CD14-positive monocyte (primary cell): Measurements from ENCODE around the gene TMEM178B. TPM values are rescaled to one million over a fixed set of nuclear protein-coding genes. Genes with fewer than 3 reads are reported as not detected.

Experiments used
- DNase-seq, 3 donors: peaks; one replicate each; pipeline ENCODE4 v3.0.0-alpha.2; 2011 to 2022
- H2AFZ ChIP-seq: 2 replicates; pipeline ENCODE4 v1.6.0; 2012; ENCODE audit warnings: mild to moderate bottlenecking, low read depth, low read length, inconsistent platforms; ENCODE audit not compliant: insufficient read depth, poor library complexity, severe bottlenecking
- H3K27ac ChIP-seq, 2 donors: 1 replicate in 1 of 2; 2 replicates in 1 of 2; pipeline ENCODE4 v1.5.1; 2012 to 2013; ENCODE audit warnings: low read length in 2 of 2, control low read depth in 1 of 2, inconsistent platforms in 1 of 2, low read depth in 1 of 2, mild to moderate bottlenecking in 1 of 2
- H3K27me3 ChIP-seq, 2 donors: one replicate each; pipeline versions ENCODE4 v1.6.0 to v1.6.1; 2011 to 2013; ENCODE audit warnings: low read length in 2 of 2; ENCODE audit not compliant: control insufficient read depth in 2 of 2, insufficient read depth in 2 of 2
- H3K36me3 ChIP-seq, 2 donors: replicated peaks in 1 of 2; 1 replicate in 1 of 2; 2 replicates in 1 of 2; pipeline versions ENCODE4 v1.5.1 to v1.6.1; 2012 to 2013; ENCODE audit warnings: low read length in 2 of 2, control low read depth in 1 of 2, inconsistent platforms in 1 of 2, mild to moderate bottlenecking in 1 of 2; ENCODE audit not compliant: insufficient read depth in 2 of 2, control insufficient read depth in 1 of 2
- H3K4me1 ChIP-seq, 2 donors: 1 replicate in 1 of 2; 2 replicates in 1 of 2; pipeline versions ENCODE4 v1.5.1 to v1.6.1; 2012 to 2013; ENCODE audit warnings: low read length in 2 of 2, control low read depth in 1 of 2, inconsistent platforms in 1 of 2, mild to moderate bottlenecking in 1 of 2, moderate library complexity in 1 of 2; ENCODE audit not compliant: insufficient read depth in 2 of 2, control insufficient read depth in 1 of 2
- H3K4me2 ChIP-seq: replicated peaks from 2 replicates; pipeline ENCODE3; 2012; ENCODE audit warnings: low read length, moderate library complexity, mild to moderate bottlenecking; ENCODE audit not compliant: poor library complexity, severe bottlenecking; ENCODE audit errors: extremely low read depth
- H3K4me3 ChIP-seq, 3 experiments: fragments of 200-600 bp in 1 of 3; sonication (generic) in 1 of 3; replicated peaks in 1 of 3; 1 replicate in 2 of 3; 2 replicates in 1 of 3; pipeline ENCODE4 v1.5.1; 2011 to 2013; ENCODE audit warnings: low read length in 3 of 3, mild to moderate bottlenecking in 3 of 3, control low read depth in 2 of 3, low read depth in 2 of 3, inconsistent platforms in 1 of 3, moderate library complexity in 1 of 3
- H3K79me2 ChIP-seq: 2 replicates; pipeline ENCODE4 v1.6.0; 2012; ENCODE audit warnings: mild to moderate bottlenecking, control low read depth, inconsistent platforms, low read length, moderate library complexity; ENCODE audit not compliant: insufficient read depth
- H3K9ac ChIP-seq: 2 replicates; pipeline ENCODE4 v1.6.0; 2017; ENCODE audit warnings: low read length, mild to moderate bottlenecking; ENCODE audit not compliant: insufficient read depth, poor library complexity, severe bottlenecking
- H3K9me3 ChIP-seq, 2 donors: replicated peaks in 1 of 2; 1 replicate in 1 of 2; 2 replicates in 1 of 2; pipeline versions ENCODE4 v1.5.1 to v1.6.1; 2012 to 2013; ENCODE audit warnings: low read length in 2 of 2, control low read depth in 1 of 2; ENCODE audit not compliant: control insufficient read depth in 1 of 2, insufficient read depth in 1 of 2
- H4K20me1 ChIP-seq: 2 replicates; pipeline ENCODE4 v1.6.0; 2012; ENCODE audit warnings: mild to moderate bottlenecking, low read length, control low read depth, moderate library complexity; ENCODE audit not compliant: insufficient read depth
- H3K27ac Mint-ChIP-seq, 7 donors: one replicate each; pipeline ENCODE4 v1.8.0; 2020; ENCODE audit warnings: mild to moderate bottlenecking in 7 of 7, mixed read lengths in 7 of 7, moderate library complexity in 6 of 7, inconsistent platforms in 2 of 7
- H3K27me3 Mint-ChIP-seq, 3 donors: one replicate each; pipeline ENCODE4 v1.8.0; 2021 to 2022; ENCODE audit warnings: low read depth in 3 of 3, mild to moderate bottlenecking in 3 of 3, mixed read lengths in 3 of 3, moderate library complexity in 3 of 3, inconsistent platforms in 1 of 3
- H3K36me3 Mint-ChIP-seq, 2 donors: one replicate each; pipeline ENCODE4 v1.8.0; 2020; ENCODE audit warnings: mixed read lengths in 2 of 2, inconsistent platforms in 1 of 2, mild to moderate bottlenecking in 1 of 2
- H3K4me1 Mint-ChIP-seq: one replicate; pipeline ENCODE4 v1.8.0; 2020; ENCODE audit warnings: mild to moderate bottlenecking, mixed read lengths
- H3K4me3 Mint-ChIP-seq, 2 donors: one replicate each; pipeline ENCODE4 v1.8.0; 2020; ENCODE audit warnings: mild to moderate bottlenecking in 2 of 2, mixed read lengths in 2 of 2, moderate library complexity in 1 of 2
- H3K9me3 Mint-ChIP-seq, 7 donors: one replicate each; pipeline ENCODE4 v1.8.0; 2020 to 2022; ENCODE audit warnings: mixed read lengths in 7 of 7, mild to moderate bottlenecking in 6 of 7, moderate library complexity in 6 of 7, inconsistent platforms in 2 of 7
- WGBS: methylation state at CpG from one replicate; pipeline ENCODE4 v1.1.5; 2013; ENCODE audit warnings: missing lambda C conversion rate; ENCODE audit not compliant: insufficient coverage; 5-methylcytosine and 5-hydroxymethylcytosine counted together
- intact Hi-C, 2 donors: fragments of 100-400 bp; cut with micrococcal nuclease; formaldehyde crosslinking; loops; one replicate each; pipeline versions ENCODE4 v1.15.0 to v1.15.1; 2023
- polyA plus RNA-seq, 3 donors: library from polyadenylated mRNA; depleted of rRNA in 1 of 3; unstranded in 2 of 3; stranded (reverse) in 1 of 3; fragments of 300-500 nt in 2 of 3; fragments of >200 nt in 1 of 3; fragmentation: Illumina TruSeq in 2 of 3; gene quantifications; 1 replicate in 2 of 3; 2 replicates in 1 of 3; pipeline ENCODE4 v1.2.3, GENCODE V29; 2012 to 2021
- TF ChIP-seq, protein P1 (sequence below): fragments of 200-600 bp; IDR thresholded peaks from one replicate; pipeline ENCODE4 v1.8.0; 2022; ENCODE audit warnings: antibody characterized with exemption, mild to moderate bottlenecking

Gene TMEM178B
- polyA plus RNA-seq, 3 donors: not detected

DNA sequence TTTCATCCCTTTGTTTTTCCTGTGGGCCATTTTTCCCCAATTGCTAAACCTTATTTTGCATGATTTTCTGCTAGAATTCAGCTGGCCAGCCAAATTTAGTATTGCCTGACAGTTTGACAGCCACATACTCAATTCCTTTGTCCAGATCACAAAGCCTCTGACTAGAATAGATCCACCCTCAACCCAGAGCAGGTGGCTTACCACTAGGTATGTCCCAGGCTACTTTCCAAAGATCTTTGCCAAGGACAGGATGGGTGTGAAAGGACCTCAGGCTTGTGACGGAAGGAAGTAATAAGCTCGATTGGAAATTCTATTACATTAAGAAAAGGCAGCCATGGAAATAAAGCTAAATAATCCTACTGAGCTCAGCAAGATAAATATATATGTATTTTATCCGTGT, 426.7 kb downstream of the TMEM178B start:
- Histone ChIP-seq H3K79me2 (no peaks in the 10 kb centered on the region), H3K4me1 (no peaks in the 10 kb centered on the region), H3K4me2 (no peak overlapping the region), H3K36me3 (no peaks in the 10 kb centered on the region), H3K4me3 (no peak overlapping the region), H4K20me1 (no peaks in the 10 kb centered on the region), H3K27ac (no peak overlapping the region), H2AFZ (no peak overlapping the region), H3K27me3 (peaks cover 0 to 2% of the 10 kb centered on the region in 2 donors), H3K9me3 (no peaks in the 10 kb centered on the region), H3K9ac (no peak overlapping the region)
- Mint-ChIP-seq H3K36me3 (no peaks in the 10 kb centered on the region), H3K9me3 (peaks cover 0 to 4% (median 2%) of the 10 kb centered on the region in 7 donors), H3K27me3 (peaks cover 5 to 10% (median 9%) of the 10 kb centered on the region in 3 donors), H3K27ac (no peak overlapping the region), H3K4me3 (no peak overlapping the region), H3K4me1 (no peaks in the 10 kb centered on the region)
- no peak for DNase-seq
- intact Hi-C loops: no loop called here
- WGBS: 80% methylated on average over 1 of the region's 3 CpGs
- TF ChIP-seq, protein P1, sequence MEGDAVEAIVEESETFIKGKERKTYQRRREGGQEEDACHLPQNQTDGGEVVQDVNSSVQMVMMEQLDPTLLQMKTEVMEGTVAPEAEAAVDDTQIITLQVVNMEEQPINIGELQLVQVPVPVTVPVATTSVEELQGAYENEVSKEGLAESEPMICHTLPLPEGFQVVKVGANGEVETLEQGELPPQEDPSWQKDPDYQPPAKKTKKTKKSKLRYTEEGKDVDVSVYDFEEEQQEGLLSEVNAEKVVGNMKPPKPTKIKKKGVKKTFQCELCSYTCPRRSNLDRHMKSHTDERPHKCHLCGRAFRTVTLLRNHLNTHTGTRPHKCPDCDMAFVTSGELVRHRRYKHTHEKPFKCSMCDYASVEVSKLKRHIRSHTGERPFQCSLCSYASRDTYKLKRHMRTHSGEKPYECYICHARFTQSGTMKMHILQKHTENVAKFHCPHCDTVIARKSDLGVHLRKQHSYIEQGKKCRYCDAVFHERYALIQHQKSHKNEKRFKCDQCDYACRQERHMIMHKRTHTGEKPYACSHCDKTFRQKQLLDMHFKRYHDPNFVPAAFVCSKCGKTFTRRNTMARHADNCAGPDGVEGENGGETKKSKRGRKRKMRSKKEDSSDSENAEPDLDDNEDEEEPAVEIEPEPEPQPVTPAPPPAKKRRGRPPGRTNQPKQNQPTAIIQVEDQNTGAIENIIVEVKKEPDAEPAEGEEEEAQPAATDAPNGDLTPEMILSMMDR: no peak

DNA sequence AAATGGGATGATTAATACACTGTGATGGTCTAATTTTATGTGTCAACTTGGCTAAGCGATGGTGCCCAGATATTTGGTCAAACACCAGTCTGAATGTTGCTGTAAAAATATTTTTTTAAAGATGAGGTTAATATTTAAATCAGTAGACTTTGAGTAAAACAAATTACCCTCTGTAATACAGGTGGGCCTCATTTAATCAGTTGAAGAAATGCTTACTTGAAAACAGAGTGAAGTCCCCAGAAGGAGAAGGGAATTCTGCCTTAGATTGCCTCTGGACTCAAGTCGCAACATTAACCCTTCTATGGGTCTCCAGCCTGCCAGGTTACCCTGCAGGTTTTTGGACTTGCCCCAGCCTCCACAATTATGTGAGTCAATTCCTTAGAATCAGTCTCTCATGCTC, 427.6 kb downstream of the TMEM178B start:
- WGBS: 90% methylated on average over 2 of the region's 2 CpGs
- no peak overlapping the region for H3K4me3 Mint-ChIP-seq
- intact Hi-C loops: no loop called here

More for the DNA sequence above, 427.6 kb downstream of the TMEM178B start:
- Mint-ChIP-seq H3K27me3 (peaks cover 9 to 11% (median 10%) of the 10 kb centered on the region in 3 donors), H3K4me1 (no peaks in the 10 kb centered on the region), H3K36me3 (no peaks in the 10 kb centered on the region), H3K27ac (no peak overlapping the region), H3K9me3 (peaks cover 0 to 4% (median 2%) of the 10 kb centered on the region in 7 donors)
- Histone ChIP-seq H4K20me1 (no peaks in the 10 kb centered on the region), H3K4me2 (no peak overlapping the region), H2AFZ (no peak overlapping the region), H3K4me1 (no peaks in the 10 kb centered on the region), H3K36me3 (no peaks in the 10 kb centered on the region), H3K27ac (no peak overlapping the region), H3K79me2 (no peaks in the 10 kb centered on the region), H3K9ac (no peak overlapping the region), H3K4me3 (no peak overlapping the region), H3K9me3 (no peaks in the 10 kb centered on the region), H3K27me3 (peaks cover 0 to 2% of the 10 kb centered on the region in 2 donors)
- DNase-seq: no peak
- TF ChIP-seq, protein P1: no peak
